ENCODE results near the gene EREG. TPM values are rescaled to one million over a fixed set of nuclear protein-coding genes. Genes with fewer than 3 reads are reported as not detected.

EREG gene
- total RNA-seq, 1 donor from 2014 or later = not detected

DNA sequence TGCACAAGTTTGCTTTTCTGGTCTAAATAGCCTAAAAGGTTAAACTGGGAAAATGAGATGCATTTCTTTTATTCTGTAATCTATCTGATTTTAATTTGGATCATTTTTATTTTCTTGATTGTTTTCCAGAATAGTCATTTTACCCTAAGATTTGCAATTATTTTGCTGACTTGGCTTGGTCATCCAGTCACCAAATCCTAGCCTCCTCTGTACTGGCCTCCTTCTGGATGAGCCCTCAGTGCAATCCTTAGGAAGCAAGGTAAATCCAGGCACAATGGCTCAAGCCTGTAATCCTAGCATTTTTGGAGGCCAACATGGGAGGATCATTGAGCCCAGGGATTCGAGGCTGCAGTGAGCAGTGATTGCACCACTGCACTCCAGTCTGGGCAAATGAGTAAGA, 9.2 kb downstream of the EREG start:
- H3K4me3 Mint-ChIP-seq (ENCODE audit: unreplicated experiment) = no peak overlapping the region
- no peak overlapping the region for H3K27ac Mint-ChIP-seq (ENCODE audit: unreplicated experiment)
- H3K9me3 Mint-ChIP-seq (ENCODE audit: unreplicated experiment) = no peaks in the 10 kb centered on the region
- TF ChIP-seq, protein P1, sequence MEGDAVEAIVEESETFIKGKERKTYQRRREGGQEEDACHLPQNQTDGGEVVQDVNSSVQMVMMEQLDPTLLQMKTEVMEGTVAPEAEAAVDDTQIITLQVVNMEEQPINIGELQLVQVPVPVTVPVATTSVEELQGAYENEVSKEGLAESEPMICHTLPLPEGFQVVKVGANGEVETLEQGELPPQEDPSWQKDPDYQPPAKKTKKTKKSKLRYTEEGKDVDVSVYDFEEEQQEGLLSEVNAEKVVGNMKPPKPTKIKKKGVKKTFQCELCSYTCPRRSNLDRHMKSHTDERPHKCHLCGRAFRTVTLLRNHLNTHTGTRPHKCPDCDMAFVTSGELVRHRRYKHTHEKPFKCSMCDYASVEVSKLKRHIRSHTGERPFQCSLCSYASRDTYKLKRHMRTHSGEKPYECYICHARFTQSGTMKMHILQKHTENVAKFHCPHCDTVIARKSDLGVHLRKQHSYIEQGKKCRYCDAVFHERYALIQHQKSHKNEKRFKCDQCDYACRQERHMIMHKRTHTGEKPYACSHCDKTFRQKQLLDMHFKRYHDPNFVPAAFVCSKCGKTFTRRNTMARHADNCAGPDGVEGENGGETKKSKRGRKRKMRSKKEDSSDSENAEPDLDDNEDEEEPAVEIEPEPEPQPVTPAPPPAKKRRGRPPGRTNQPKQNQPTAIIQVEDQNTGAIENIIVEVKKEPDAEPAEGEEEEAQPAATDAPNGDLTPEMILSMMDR (IDR thresholded peaks at IDR 0.05; ENCODE audit: unreplicated experiment) = no peak
- no peaks in the 10 kb centered on the region for H3K36me3 Mint-ChIP-seq (ENCODE audit: low read depth, unreplicated experiment)
- DNase-seq (ENCODE audit: low spot score) = no peak
- H3K4me1 Mint-ChIP-seq (ENCODE audit: unreplicated experiment) = no peaks in the 10 kb centered on the region
- H3K27me3 Mint-ChIP-seq (ENCODE audit: unreplicated experiment) = no peaks in the 10 kb centered on the region

DNA sequence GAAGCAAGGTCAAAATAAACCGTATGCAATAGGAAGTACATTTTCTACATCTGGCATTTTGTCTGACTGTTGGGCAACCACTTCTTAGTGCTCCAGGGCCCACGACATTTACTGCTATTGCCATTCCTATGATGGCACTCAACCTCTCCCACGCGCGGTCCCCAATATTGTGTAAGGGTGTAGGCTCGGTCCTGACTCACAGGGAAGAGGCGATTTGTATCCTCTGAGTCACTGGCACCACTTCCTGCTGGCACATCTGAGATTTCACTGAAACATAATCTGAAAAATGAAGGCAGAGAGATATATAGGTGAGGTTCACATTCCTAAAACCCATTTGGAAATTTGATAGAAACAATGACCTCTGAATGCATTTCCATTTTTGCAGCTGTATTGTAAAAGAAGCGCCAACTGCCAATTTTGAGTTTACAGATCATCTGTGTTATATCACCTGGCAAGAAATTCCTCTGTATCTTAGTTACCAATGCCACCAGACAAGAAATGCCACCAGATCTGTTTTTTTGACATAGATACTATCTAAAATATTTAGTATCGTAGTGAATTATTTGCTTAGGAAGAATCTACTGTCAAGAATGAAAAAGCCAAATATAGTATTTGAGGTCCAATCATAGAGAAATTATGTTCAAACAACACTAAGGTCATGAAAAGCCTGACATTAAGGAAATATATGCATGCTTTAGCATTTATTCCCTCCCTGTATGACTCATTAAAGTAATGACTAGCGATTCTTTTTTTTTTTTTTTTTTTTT, 9.8 kb downstream of the EREG start:
- Mint-ChIP-seq H3K27me3 (ENCODE audit: unreplicated experiment) (no peaks in the 10 kb centered on the region), H3K4me3 (ENCODE audit: unreplicated experiment) (no peak overlapping the region), H3K9me3 (ENCODE audit: unreplicated experiment) (no peaks in the 10 kb centered on the region), H3K36me3 (ENCODE audit: low read depth, unreplicated experiment) (no peaks in the 10 kb centered on the region), H3K27ac (ENCODE audit: unreplicated experiment) (no peak overlapping the region), H3K4me1 (ENCODE audit: unreplicated experiment) (no peaks in the 10 kb centered on the region)
- TF ChIP-seq, protein P1 (IDR thresholded peaks at IDR 0.05; ENCODE audit: unreplicated experiment) = no peak
- no peak for DNase-seq (ENCODE audit: low spot score)

DNA sequence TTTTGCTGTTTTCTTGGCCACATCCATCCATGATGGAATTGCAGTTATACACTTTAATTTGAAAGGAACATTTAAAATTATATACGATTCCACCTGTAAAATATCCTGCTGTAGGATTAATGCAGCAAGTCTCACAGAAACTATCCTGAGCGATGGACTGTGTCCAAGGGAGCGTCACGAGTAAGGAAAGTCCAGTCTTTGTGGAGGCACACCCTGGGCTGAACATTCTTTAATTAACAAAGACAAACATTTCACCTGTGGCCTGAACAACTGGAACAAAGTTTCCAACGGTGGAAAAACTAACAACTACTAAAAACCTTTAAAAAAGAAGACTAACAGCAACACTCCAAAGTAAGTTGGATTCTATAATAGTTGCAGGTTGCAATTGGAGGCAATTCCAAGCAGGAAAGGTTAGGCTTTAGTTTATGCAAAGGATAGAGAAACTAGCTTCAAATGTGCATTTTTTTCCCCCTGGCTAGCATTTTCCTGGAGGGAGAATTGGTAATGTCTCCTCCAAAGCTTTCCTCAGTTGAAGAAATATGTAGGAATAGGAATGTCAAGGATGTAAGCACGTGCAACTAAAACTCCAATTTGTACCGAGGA, 11.0 kb downstream of the EREG start:
- Mint-ChIP-seq H3K4me3 (ENCODE audit: unreplicated experiment) (no peak overlapping the region), H3K9me3 (ENCODE audit: unreplicated experiment) (no peaks in the 10 kb centered on the region), H3K4me1 (ENCODE audit: unreplicated experiment) (no peaks in the 10 kb centered on the region), H3K36me3 (ENCODE audit: low read depth, unreplicated experiment) (no peaks in the 10 kb centered on the region), H3K27ac (ENCODE audit: unreplicated experiment) (no peak overlapping the region), H3K27me3 (ENCODE audit: unreplicated experiment) (no peaks in the 10 kb centered on the region)
- no peak for DNase-seq (ENCODE audit: low spot score)
- TF ChIP-seq, protein P1 (IDR thresholded peaks at IDR 0.05; ENCODE audit: unreplicated experiment) = no peak

DNA sequence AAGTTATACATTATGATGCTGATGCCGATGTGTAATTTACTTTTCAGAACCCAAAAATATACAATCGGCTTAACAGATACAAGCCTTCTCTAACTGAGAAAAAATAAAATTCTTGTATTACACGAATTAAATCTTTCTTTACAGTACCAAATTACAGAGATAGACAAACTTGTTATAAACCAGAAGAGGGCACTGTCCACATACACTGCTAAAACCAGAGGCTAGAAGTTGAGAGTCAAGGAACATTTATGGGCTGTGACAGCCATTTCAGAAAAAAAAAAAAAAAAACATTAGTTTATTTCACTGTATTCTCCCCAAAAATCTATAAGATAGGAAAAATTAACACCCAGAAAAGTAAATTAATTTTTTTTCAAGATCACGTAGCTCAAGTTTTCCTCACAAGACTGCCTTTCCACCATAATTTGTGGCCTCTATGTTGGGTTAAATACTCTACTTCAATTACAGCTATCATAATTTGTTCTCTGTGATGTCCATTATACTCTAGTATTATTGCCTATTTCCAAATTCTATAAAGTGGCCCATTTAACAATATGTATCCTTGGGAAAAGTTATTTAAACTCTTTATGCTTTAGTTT, 12.0 kb downstream of the EREG start:
- H3K27ac Mint-ChIP-seq (ENCODE audit: unreplicated experiment) = no peak overlapping the region

More for the DNA sequence above, 12.0 kb downstream of the EREG start:
- TF ChIP-seq, protein P1 (IDR thresholded peaks at IDR 0.05; ENCODE audit: unreplicated experiment) = peak; percentile 62
- Mint-ChIP-seq H3K4me1 (ENCODE audit: unreplicated experiment) (no peaks in the 10 kb centered on the region), H3K36me3 (ENCODE audit: low read depth, unreplicated experiment) (no peaks in the 10 kb centered on the region), H3K9me3 (ENCODE audit: unreplicated experiment) (no peaks in the 10 kb centered on the region), H3K27me3 (ENCODE audit: unreplicated experiment) (no peaks in the 10 kb centered on the region), H3K4me3 (ENCODE audit: unreplicated experiment) (no peak overlapping the region)
- DNase-seq (ENCODE audit: low spot score) = no peak
